ENCODE results near the gene PRKCE. TPM values are rescaled to one million over a fixed set of nuclear protein-coding genes. Genes with fewer than 3 reads are reported as not detected.

PRKCE gene
- total RNA-seq, 4 donors from 2014 or later: 10.9 to 19.6 (median 14.9) TPM

- TF ChIP-seq CTCF (IDR thresholded peaks at IDR 0.05; ENCODE audit: low read depth): no peak
These were observed 419.6 kb downstream of the PRKCE start for GRCh38 chr2:46071074-46071473.

GRCh38 chr2:46072101-46072820, 420.8 kb downstream of the PRKCE start:
- no peak for TF ChIP-seq CTCF (IDR thresholded peaks at IDR 0.05; ENCODE audit: low read depth)

GRCh38 chr2:46073540-46074046, 422.1 kb downstream of the PRKCE start:
- TF ChIP-seq CTCF (IDR thresholded peaks at IDR 0.05; ENCODE audit: low read depth): no peak

- TF ChIP-seq CTCF (IDR thresholded peaks at IDR 0.05; ENCODE audit: low read depth): no peak
These were observed 423.0 kb downstream of the PRKCE start for GRCh38 chr2:46074501-46074900.

GRCh38 chr2:46075848-46076247, 424.4 kb downstream of the PRKCE start:
- TF ChIP-seq CTCF (IDR thresholded peaks at IDR 0.05; ENCODE audit: low read depth): no peak

- TF ChIP-seq CTCF (IDR thresholded peaks at IDR 0.05; ENCODE audit: low read depth): no peak
These were observed 424.8 kb downstream of the PRKCE start for GRCh38 chr2:46076251-46076650.

GRCh38 chr2:46076875-46077274, 425.4 kb downstream of the PRKCE start:
- no peak for TF ChIP-seq CTCF (IDR thresholded peaks at IDR 0.05; ENCODE audit: low read depth)
